Stimulated activated CD4-positive, alpha-beta T cell treated with anti-CD3 and anti-CD28 coated beads, Interleukin-12 subunit alpha, Interleukin-12 subunit beta, amount 100 ng/mL, for 24 hours (primary cell): Measurements from ENCODE around the gene PERM1.
"Not testable (repeated sequence)": the region's sequence is repeated elsewhere in the genome, so short reads cannot be mapped to it uniquely, and the experiment has no call there.

ENCODE experiments used
- DNase-seq, 2 experiments: peaks; one replicate each; pipeline ENCODE4 v3.0.0-alpha.2; 2020; ENCODE audit warnings: low read depth in 2 of 2

PERM1 gene

DNA sequence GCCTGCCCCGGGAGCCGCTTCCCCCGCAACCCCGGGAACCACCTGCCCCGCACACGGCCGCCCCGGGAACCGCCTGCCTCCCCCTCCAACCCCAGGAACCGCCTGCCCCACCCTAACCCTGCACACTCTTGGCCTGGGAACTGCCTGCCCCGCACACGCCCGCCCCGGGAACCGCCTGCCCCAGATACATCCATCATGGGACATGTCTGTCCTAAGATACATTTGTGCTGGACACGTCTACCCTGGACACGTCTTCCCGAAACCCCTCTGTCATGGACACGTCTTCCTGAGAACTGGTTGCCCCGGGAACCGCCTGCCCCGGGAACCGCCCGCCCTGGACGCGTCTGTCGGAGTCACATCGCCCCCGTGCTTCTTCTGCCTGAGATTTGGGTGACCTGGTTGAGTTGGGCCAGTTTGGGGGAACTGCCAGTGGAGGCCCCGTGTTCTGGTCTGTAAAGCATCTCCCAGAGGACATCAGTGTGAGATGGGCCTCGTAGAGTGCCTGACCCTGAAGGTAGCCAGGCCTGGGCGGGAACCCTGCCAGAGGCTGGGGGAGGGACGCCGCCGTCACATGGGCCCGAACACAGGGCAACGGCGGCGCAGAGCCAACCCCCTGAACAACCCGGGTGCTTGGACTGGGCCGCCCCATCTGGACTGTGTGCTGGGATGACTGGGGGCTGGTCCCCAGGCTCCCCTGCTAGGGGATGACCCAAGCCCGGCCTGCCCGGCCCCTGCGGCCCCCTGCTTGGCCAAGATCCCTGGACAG, 3.6 kb downstream of the PERM1 start:
- no peak for DNase-seq

DNA sequence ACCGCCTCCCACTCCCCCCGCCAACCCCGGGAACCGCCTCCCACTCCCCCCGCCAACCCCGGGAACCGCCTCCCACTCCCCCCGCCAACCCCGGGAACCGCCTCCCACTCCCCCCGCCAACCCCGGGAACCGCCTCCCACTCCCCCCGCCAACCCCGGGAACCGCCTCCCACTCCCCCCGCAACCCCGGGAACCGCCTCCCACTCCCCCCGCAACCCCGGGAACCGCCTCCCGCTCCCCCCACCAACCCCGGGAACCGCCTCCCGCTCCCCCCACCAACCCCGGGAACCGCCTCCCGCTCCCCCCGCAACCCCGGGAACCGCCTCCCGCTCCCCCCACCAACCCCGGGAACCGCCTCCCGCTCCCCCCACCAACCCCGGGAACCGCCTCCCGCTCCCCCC, 5.1 kb downstream of the PERM1 start:
- not testable (repeated sequence) for DNase-seq

DNA sequence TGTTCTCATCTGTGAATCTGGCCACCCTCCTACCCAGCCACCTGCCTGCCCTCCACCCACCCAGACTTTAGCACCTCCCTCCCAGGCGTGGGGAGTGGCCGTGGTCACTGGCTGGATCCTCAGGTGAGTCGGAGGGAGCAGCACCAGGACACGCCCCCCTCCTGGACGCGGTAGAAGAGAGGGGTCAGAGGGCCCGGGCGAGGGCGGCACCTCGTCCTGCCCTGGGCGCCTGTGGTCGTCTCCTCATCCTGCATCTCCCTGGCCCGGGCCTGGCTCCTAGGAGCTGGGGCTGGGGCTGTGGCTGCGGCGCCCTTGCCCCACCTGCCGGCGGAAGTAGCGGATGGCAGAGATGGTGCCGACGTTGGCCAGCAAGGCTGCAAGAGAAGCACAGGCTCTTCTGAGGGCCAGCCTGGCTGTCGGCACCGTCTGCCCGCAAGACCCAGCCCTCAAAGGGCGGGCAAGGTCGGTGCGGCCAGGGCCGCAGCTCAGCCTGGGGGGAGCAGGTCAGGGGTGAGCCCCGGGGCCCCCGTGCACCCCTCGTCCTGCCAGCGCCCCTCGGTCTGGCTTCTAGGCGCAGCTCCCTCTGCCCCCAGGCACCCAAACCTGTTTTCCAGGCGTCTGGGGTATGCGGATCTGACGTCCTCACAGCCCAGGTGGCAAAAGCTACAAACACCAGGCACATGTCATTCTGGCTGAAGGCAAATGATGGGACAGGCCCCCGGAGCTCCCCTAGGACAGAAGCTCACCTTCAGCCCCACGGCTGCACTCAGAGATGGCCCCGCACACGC, 5.8 kb downstream of the PERM1 start:
- DNase-seq, result peak in 1 of 2 experiments; percentile 62

DNA sequence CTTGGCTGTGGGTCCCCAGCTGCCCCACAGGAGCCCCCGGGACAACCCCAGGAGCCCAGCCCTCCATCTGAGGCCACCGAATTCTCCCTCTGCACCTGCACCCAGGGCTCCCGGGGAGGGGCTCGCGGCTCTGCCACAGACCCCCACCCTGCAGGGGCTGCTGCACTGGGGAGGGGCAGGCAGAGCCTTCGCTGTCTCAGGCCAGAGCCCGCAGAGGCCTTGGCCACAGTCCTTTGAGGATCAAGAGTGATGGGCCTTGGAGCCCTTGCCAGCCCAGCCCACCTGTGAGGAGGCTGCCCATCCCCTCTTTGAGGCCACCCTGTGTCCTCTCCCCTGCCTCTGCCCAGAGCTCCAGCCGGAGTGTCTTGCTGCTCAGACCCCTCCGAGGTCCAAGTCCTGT, 6.5 kb downstream of the PERM1 start:
- DNase-seq, result no peak

DNA sequence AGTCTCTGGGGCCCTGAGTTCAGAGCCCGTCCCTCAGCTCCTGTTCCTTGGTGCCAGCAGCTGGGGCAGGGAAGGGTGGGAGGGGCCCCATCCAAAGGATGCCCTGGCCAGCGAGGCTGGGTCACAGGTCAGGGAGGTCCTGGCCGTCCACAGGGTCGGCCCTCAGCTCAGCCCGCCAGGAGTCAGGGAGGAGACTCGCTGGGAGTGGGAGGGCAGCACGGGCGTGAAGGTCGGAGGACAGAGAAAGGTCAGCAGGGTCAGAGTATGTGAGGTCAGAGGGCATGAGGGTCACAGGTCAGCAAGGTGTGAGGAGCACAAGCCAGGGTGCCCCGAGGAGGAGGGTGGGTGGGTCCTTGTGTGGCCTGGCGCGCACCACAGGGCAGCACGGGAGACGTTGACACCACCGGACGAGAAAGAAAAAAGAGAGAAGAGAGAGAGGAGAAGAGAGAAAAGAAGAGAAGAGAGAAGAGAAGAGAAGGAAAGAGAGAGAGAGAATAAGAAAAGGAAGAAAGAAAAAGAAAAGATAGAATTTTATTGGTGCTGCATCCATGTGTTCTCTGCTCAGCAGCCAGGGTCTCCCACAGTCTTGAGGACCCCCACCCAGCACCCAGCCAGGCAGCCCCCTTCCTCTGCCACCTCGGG, 7.1 kb downstream of the PERM1 start:
- DNase-seq, result no peak

DNA sequence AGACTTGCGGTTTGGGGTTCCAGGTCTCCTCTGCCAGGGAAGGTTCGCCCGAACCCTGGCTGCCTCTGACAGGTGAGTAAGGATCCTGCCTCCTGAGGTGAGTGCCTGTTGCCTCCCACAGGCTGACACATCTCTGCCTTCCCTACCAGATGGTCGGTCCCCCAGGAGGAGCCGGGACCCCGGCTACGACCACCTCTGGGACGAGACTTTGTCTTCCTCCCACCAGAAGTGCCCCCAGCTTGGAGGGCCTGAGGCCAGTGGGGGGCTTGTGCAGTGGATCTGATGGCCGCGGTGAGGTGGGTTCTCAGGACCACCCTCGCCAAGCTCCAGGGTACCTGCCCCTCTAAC, 7.6 kb downstream of the PERM1 start:
- DNase-seq, result no peak

DNA sequence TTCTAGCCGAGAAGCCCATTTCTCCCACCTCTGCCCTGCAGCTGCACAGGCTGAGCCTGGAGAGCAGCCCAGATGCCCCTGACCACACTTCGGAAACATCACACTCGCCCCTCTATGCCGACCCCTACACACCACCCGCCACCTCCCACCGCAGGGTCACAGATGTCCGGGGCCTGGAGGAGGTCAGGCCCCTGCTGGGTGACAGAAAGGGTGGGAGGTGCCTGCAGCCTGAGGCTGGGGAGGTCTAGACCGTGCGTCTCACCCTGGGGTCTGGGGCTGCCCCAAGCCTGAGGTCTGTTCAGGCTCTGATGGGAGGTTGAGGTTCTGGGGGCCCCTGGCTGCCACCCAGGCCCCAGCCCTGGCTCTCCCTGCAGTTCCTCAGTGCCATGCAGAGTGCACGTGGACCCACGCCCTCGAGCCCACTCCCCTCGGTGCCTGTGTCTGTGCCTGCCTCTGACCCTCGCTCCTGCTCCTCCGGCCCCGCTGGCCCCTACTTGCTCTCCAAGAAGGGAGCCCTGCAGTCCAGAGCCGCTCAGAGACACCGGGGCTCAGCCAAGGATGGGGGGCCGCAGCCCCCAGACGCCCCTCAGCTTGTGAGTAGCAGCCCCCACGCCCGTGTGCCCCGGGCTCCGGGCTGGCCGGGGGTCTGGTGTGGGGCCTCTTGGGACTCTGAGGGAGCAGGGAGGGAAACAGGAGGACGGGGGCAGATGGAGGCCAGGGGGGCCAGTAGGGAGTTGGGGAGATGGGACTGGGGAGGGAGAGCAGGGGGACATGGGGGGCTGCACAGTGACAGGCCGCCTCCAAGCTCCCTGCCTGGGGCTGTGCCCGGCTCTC, 8.2 kb downstream of the PERM1 start:
- DNase-seq, result no peak

DNA sequence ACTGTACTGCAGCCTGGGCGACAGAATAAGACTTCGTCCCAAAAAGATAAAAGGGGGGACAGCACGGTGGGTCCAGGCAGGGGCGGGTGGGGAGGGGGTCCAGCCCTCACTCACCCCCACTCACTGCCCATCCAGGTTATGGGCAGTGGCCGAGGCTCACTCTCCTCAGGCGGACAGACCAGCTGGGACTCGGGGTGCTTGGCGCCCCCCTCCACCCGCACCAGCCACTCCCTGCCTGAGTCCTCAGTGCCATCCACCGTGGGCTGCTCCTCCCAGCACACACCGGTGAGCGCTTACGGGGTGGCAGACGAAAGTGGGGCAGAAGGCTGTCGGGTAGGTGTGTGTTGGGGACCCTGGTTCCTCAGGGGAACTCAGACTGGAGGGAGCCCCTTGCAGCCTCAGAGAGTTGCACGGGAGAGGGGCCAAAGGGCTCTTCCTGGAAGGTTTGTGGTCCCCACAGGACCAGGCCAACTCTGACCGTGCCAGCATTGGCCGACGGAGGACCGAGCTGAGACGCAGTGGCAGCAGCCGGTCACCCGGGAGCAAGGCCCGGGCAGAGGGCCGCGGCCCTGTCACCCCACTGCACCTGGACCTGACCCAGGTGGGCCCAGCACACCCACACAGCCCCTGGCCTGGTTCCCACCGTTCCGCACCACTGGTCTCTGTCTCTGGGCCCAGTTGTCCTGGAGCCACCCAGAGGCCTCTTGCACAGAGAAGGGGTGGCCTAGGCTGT, 9.0 kb downstream of the PERM1 start:
- no peak for DNase-seq

DNA sequence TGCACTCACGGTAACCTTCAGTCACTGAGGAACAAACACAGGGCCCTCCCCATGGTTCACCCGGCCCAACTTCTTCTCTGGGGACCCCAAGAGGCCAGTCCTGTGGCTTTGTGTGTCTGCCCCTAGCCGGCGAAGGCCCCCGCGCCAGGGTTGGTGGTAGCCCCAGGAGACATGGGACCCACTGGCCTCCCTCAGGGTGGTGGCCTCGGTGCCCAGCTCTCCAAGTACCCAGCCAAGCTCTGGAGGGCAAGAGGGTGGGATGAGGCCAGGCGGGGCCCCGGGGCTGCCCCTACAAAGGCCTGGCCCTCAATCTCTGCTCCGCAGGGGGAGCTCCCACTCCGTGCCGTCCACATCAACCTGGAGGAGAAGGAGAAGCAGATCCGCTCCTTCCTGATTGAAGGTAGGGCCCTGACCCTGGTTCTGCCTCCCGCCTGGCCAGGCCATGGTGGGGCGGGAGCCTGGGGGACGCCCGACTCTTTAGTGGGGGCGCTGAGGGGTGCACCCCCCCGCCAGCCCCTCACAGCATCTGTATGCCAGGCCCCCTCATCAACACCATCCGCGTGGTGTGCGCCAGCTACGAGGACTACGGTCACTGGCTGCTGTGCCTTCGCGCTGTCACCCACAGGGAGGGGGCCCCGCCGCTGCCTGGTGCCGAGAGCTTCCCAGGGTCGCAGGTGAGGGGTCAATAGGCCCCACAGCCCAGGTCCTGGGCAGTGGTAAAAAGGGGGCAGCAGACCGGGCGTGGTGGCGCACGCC, 10.0 kb downstream of the PERM1 start:
- DNase-seq, result no peak

DNA sequence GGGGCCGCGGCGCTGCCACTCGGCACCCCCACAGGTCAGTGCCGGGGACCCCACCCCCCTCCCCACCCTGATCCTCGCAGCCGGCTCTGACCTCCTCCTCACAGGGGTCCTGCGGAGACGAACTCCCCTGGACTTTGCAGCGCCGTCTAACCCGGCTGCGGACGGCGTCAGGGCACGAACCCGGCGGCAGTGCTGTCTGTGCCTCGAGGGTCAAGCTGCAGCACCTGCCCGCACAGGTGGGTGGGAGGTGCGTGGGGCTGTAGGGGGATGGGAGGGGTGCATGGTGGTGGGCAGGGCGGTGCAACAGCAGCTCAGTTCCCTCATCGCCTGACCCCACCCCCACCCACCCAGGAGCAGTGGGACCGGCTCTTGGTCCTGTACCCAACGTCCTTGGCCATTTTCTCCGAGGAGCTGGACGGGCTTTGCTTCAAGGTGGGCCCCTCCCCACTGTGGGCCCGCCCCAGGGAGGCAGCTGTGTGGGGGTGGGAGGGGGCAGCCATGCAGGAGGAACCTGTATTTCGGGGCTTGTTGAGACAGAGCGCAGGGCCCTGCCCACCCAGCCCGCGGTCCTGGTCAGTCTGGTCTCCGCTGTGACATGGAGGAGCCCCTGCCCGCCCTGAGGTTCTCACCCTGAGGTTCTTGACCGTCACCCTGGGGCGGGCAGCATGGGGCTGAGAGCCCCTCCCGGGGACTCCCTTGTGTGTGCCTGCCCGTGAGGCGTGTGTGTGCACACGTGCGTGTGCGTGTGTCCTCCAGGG, 10.7 kb downstream of the PERM1 start:
- DNase-seq, result no peak

DNA sequence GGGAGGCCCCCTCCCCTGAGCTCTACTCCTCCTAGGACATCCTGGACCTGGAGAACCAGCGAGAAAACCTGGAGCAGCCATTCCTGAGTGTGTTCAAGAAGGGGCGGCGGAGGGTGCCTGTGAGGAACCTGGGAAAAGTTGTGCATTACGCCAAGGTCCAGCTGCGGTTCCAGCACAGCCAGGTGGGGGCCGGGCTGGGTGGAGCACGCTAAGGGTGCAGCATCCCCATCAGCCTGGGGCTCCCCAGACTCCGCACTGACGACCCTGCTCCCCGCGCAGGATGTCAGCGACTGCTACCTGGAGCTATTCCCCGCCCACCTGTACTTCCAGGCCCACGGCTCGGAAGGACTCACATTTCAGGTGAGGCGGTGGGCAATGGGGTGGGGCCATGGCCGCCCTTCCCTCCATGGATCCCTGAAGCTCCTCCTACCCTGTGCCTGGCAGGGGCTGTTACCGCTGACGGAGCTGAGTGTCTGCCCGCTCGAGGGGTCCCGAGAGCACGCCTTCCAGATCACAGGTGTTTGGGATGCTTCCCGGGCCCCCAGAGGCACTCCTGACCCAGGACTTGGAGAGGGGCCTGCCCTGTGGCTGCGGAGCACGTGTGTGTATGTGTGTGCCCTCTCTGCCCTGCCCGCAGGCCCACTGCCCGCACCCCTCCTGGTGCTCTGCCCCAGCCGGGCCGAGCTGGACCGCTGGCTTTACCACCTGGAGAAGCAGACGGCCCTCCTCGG, 11.5 kb downstream of the PERM1 start:
- no peak for DNase-seq

DNA sequence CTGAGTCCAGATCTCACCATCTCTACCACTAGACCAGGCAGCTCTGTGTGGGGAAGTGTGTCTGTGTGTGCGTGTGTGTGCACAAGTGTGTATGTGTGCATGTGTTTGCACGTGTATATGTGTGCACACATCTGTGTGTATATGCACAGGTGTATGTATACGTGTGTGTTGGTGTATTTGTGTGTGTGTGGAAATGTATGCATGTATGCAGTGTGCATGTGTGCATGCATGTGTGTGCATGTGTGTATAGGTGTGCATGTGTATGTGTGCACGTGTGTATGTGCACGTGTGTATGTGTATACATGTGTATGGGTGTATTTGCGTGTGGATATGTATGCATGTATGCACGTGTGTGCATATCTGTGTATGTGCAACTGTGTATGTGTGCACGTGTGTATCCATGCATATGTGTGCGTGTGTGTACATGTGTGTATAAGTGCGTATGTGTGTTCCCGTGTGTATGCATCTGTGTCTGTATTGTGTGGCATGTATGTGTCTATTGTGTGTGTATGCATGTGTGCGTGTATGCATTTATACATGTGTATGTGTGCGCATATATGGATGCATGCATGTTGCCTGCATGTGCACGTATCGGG, 12.5 kb downstream of the PERM1 start:
- no peak for DNase-seq

DNA sequence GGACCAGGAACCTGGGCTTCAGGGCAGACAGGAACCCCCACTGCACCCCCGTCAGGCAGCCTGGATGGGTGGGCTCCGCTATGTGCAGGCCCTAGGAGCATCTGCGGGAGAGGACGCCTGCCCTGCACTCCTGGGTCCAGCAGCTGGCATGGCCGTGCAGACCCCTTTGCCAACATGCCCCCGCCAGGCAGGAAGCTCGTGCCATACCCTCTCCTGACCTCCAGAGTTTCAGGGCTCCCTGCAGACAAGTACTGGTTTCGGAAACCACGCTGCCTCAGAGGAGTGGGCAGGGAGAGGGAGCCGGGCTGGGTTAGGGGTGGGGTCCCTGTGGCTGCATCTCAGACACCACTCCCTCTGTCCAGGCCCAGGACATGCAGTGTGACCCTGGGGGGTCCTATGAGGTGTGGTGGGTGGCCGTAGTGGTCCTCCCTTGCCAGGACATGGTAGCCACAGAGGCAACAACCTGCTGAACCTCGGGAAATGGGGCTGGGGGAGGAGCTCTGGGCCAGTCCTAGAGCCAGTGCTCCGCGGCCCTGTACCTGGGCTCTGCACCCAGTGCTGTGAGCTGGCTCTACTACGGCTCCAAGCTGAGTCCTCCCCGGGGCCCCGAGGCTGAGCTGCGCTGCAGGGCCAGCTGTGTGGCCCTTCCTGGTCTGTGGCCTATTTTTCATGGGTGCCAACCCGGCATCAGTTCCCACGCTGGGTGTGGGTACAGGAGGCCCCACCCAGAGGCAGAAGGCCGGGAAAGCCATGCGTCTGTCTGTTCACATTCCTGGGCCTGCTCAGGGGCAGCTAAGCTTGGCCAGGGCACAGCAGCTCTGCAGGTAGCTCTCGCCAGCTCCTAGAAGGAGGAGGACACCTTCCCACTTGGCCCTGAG, 14.2 kb downstream of the PERM1 start:
- DNase-seq, result no peak

DNA sequence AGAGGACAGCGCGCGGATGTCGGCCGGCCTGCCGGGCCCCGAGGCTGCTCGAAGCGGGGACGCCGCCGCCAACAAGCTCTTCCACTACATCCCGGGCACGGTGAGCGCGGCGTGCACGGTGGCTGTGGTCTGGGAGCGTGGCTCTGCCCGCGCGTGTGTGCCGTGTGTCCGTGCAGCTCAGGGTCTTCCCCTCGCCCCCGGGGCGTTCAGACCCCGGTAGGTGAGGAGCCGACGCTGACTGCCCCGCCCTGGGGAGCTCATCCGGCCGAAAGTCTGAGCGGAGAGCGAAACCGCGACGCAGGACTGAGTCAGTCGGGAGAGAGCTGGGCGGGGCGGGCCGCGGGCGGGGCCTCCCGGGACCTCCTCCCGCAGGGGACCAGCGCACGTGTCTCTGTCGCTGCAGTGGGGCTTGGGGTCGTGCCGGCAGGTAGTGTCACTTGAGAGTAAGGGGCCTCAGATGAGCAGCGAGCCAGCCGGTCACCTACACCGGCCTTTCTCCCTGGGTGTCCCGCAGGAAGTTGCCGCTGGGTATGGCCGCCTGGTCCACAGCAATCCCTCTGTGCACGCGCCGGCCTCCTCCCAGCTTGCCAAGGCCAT, 15.1 kb downstream of the PERM1 start:
- peak; percentile 64 to 86 for DNase-seq

DNA sequence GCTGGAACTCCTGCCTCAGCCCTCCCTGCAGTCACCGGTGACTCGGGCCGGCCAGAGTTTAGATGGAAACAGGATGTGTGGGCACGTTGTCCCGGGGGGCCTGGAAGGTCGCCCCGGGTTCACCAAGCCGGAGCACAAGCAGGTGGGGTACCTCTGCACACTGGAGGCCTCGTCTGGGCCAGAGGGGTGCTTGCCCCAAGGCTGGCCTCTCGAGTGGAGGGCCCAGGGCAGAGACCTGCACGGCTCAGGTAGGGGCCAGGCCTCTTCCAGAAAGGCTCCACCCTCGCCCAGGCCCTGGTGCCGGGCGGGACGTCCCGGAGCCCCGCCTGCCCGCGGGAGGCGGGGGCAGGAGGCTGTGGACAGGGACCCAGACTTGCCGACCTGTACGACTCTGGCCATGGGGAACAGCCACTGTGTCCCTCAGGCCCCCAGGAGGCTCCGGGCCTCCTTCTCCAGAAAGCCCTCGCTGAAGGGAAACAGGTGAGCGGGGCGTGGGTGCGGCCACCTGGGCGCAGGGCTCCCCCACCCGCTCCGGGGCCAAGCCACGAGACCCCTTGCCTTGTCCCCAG, 15.7 kb downstream of the PERM1 start, which contains the start of gene PLEKHN1:
PLEKHN1 (plus strand) TSS at position 348 of the 569 bp plus-strand sequence; CDS start at position 398, 50 bp downstream.
- no peak for DNase-seq

DNA sequence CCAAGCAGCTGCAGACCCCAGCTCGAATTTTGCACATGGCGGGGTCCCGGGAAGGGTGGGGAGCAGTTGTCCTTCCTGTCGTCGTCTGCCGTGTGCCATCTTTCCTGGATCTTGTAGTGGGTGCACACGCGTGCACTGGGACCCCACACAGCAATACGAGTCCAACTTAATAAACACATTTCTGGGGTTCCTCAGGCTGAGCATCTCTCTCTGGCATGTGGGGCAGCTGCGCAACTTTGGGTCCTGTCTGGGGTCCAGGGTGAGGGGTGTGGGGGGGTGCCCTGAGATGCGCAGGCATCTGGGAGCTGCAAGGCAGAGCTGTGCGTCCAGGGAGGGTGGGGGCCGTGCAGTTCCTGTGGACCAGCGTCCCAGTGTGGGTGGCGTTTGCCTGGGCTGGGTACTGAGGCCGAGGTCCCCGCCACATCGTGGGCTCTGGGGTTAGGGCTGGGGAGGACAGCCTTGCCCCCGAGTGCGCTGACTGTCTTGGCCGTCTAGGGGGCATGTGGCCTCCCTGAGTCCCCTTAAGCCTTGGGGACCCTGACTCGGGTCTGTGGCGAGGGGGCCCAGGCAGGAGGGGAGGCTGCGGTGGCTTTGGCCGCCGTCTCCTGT, 16.3 kb downstream of the PERM1 start:
- DNase-seq, result no peak
